Stomach (tissue), 9 donors: ENCODE measurements around the gene ZNF780B. TPM values are rescaled to one million over a fixed set of nuclear protein-coding genes. Genes with fewer than 3 reads are reported as not detected.

Source experiments
- DNase-seq, 2 donors: peaks; one replicate each; pipeline versions ENCODE4 v3.0.0 to v3.0.0-alpha.2; 2013 to 2019
- H3K27ac ChIP-seq, 5 donors: fragments of 200-600 bp in 4 of 5; sonication (generic) in 4 of 5; one replicate each; pipeline ENCODE4 v1.5.1; 2013 to 2019; ENCODE audit warnings: mild to moderate bottlenecking in 1 of 5, moderate library complexity in 1 of 5
- H3K27me3 ChIP-seq, 3 donors: fragments of 200-600 bp; sonication (generic); one replicate each; pipeline ENCODE4 v1.5.1; 2017 to 2019; ENCODE audit warnings: mixed run types in 1 of 3
- H3K36me3 ChIP-seq, 4 donors: fragments of 200-600 bp; sonication (generic); 1 replicate in 3 of 4; 2 replicates in 1 of 4; pipeline ENCODE4 v1.5.1; 2016 to 2019
- H3K4me1 ChIP-seq, 4 donors: fragments of 200-600 bp; sonication (generic); one replicate each; pipeline ENCODE4 v1.5.1; 2016 to 2019
- H3K4me3 ChIP-seq, 4 donors: fragments of 200-600 bp; sonication (generic) in 3 of 4; one replicate each; pipeline ENCODE4 v1.5.1; 2016 to 2019; ENCODE audit warnings: mild to moderate bottlenecking in 1 of 4
- H3K9me3 ChIP-seq, 4 donors: fragments of 200-600 bp; sonication (generic); one replicate each; pipeline ENCODE4 v1.5.1; 2016 to 2019
- EP300 ChIP-seq: sonication (generic); formaldehyde crosslinking; IDR thresholded peaks from one replicate; pipeline ENCODE4 v1.6.1; 2017; ENCODE audit warnings: antibody characterized with exemption
- POLR2A ChIP-seq, 4 donors: fragments of 450-650 bp; IDR thresholded peaks; one replicate each; pipeline ENCODE4 v1.6.1; 2016; ENCODE audit warnings: antibody characterized with exemption in 4 of 4, control low read depth in 2 of 4, mild to moderate bottlenecking in 1 of 4, moderate library complexity in 1 of 4
- POLR2AphosphoS5 ChIP-seq, 3 donors: sonication (generic); formaldehyde crosslinking; IDR thresholded peaks; one replicate each; pipeline ENCODE4 v1.6.1; 2016; ENCODE audit warnings: antibody characterized with exemption in 3 of 3
- WGBS, 5 donors: extraction: QIAGEN DNeasy Blood & Tissue Kit in 3 of 5; methylation state at CpG; one replicate each; pipeline versions ENCODE4 v1.1.5 to v1.1.7; 2013 to 2018; 5-methylcytosine and 5-hydroxymethylcytosine counted together
- intact Hi-C: fragments of 100-400 bp; cut with DNase I; formaldehyde crosslinking; loops from one replicate; pipeline ENCODE4 v1.15.1; 2023; ENCODE audit warnings: low total_unique reads
- polyA plus RNA-seq, 3 donors: library from polyadenylated mRNA; stranded (reverse); fragments of 200-250 nt; gene quantifications; one replicate each; pipeline ENCODE4 v1.2.3, GENCODE V29; 2013
- total RNA-seq, 5 donors: library from RNA; depleted of rRNA; stranded (reverse); fragments of >200 nt; gene quantifications; one replicate each; pipeline versions ENCODE4 v1.1.0 to v1.2.3, GENCODE V29; 2014 to 2016
- TF ChIP-seq, protein P1 (sequence below), 7 experiments: fragments of 450-650 bp in 4 of 7; fragments of 200-600 bp in 3 of 7; sonication (generic) in 3 of 7; IDR thresholded peaks; one replicate each; pipeline ENCODE4 v1.5.1; 2016 to 2019; ENCODE audit warnings: antibody characterized with exemption in 7 of 7, control low read depth in 2 of 7, mild to moderate bottlenecking in 1 of 7
- donor health status: healthy with polysubstance abuse.
- donor health status: Bipolar disorder and iron deficiency.
- donor health status: healthy.

ZNF780B gene
- total and polyA plus RNA-seq, 8 donors = 2.7 to 73.9 (median 6.8) TPM

DNA sequence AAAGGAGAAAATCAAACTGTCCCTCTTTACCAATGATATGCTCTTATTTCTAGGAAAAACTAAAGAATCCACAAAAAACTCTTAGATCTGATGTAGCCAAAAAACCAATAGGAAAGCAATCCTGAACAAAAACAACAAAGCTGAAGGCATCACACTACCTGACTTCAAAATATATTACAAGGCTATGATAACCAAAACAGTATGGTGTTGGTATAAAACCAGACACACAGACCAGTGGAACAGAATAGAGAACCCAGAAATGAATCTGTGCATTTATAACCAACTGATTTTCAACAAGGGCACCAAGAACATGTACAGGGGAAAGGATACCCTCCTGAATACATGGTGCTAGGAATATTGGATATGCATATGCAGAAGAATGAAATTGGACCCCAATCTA lies 68.9 kb downstream of the ZNF780B start:
- Histone ChIP-seq H3K36me3 (peaks cover 0 to 20% (median 15%) of the 10 kb centered on the region in 4 donors), H3K4me3 (no peak overlapping the region), H3K27ac (no peak overlapping the region), H3K4me1 (no peaks in the 10 kb centered on the region), H3K27me3 (no peaks in the 10 kb centered on the region), H3K9me3 (peaks cover 0 to 44% (median 19%) of the 10 kb centered on the region in 4 donors)
- intact Hi-C loops = no loop called here
- no peak for DNase-seq
- TF ChIP-seq, protein P1, sequence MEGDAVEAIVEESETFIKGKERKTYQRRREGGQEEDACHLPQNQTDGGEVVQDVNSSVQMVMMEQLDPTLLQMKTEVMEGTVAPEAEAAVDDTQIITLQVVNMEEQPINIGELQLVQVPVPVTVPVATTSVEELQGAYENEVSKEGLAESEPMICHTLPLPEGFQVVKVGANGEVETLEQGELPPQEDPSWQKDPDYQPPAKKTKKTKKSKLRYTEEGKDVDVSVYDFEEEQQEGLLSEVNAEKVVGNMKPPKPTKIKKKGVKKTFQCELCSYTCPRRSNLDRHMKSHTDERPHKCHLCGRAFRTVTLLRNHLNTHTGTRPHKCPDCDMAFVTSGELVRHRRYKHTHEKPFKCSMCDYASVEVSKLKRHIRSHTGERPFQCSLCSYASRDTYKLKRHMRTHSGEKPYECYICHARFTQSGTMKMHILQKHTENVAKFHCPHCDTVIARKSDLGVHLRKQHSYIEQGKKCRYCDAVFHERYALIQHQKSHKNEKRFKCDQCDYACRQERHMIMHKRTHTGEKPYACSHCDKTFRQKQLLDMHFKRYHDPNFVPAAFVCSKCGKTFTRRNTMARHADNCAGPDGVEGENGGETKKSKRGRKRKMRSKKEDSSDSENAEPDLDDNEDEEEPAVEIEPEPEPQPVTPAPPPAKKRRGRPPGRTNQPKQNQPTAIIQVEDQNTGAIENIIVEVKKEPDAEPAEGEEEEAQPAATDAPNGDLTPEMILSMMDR (IDR thresholded peaks at IDR 0.05) = no peak
- TF ChIP-seq POLR2A (IDR thresholded peaks at IDR 0.05) (no peak), EP300 (no peak)

DNA sequence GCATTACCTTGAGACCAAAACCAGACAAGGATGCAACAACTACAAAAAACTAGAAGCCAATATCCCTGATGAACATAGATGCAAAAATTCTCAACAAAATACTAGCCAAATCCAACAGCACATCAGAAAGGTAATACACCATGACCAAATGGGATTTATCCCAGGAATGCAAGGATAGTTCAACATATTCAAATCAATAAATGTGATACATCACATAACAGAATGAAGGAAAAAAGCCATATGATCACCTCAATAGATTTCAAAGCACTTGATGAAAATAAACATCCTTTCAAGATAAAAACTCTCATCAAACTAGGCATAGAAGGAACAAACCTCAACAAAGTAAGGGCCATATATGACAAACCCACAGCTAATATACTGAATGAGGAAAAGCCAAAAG lies 69.4 kb downstream of the ZNF780B start:
- no peak overlapping the region for H3K27ac ChIP-seq
- no peaks in the 10 kb centered on the region for H3K27me3 ChIP-seq
- H3K4me3 ChIP-seq = no peak overlapping the region
- no peaks in the 10 kb centered on the region for H3K4me1 ChIP-seq
- intact Hi-C loops = no loop called here
- H3K36me3 ChIP-seq = peaks cover 0 to 26% (median 20%) of the 10 kb centered on the region in 4 donors
- no peak for TF ChIP-seq POLR2AphosphoS5 (IDR thresholded peaks at IDR 0.05)
- no peak for TF ChIP-seq POLR2A (IDR thresholded peaks at IDR 0.05)
- TF ChIP-seq, protein P1 (IDR thresholded peaks at IDR 0.05) = no peak
- TF ChIP-seq EP300 = no peak
- peaks cover 0 to 44% (median 19%) of the 10 kb centered on the region in 4 donors for H3K9me3 ChIP-seq
- no peak for DNase-seq

DNA sequence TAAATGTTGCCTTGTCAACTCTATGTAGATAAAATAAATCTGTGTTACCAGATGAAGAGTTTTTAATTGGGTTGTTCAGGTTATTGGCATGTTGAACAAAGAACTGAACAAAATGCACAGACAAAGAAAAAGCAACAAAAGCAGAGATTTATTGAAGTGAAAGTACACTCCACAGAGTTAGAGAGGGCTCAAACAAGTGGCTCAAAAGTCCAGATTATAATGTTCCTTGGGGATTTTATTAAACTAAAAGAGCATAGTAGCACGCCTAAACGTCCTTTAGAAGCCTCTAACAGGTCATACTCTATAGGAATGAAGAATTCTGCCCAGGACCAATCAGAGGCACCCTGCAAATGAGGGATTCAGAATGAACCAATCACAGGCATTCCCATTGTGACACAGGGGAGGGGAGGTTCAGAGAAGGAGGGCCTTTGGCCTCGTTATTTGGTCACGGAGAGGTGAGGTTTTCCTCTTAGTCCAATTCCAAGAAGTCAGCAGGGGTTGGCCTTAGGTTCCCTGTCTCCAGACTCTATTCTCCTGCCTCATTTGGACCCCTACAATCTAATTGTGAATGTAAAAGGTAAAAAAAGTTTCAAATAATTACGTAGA lies 72.2 kb downstream of the ZNF780B start:
- peaks cover 0 to 44% (median 19%) of the 10 kb centered on the region in 4 donors for H3K9me3 ChIP-seq
- H3K36me3 ChIP-seq = peaks cover 24 to 54% (median 49%) of the 10 kb centered on the region in 4 donors
- H3K4me1 ChIP-seq = no peaks in the 10 kb centered on the region
- 83 to 95% (median 87%) methylated on average over 5 of the region's 5 CpGs for WGBS, 5 donors
- H3K27ac ChIP-seq = no peak overlapping the region
- H3K4me3 ChIP-seq = no peak overlapping the region
- intact Hi-C loops = no loop called here
- no peaks in the 10 kb centered on the region for H3K27me3 ChIP-seq
- TF ChIP-seq EP300 (no peak), POLR2AphosphoS5 (IDR thresholded peaks at IDR 0.05) (no peak), POLR2A (IDR thresholded peaks at IDR 0.05) (no peak)
- TF ChIP-seq, protein P1 (IDR thresholded peaks at IDR 0.05) = no peak
- no peak for DNase-seq

DNA sequence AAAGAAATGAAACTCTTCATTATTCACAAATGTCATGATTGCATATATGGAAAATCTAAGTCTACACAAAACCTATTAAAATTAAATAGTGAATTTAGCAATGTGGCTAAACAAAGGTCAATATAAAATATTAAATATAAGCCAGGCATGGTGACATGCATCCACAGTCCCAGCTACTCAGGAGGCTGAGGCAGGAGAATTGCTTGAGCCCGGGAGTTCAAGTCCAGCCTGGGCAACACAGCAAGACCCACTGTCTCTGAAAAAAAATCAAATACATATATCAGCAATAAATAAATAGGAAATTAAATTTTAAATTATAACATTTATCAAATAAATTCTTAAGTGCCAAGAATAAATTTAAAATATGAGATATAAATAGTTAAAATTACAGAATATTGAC lies 73.1 kb downstream of the ZNF780B start:
- no peak overlapping the region for H3K4me3 ChIP-seq

More for the DNA sequence above, 73.1 kb downstream of the ZNF780B start:
- no peak for TF ChIP-seq POLR2AphosphoS5 (IDR thresholded peaks at IDR 0.05)
- peaks cover 0 to 41% (median 19%) of the 10 kb centered on the region in 4 donors for H3K9me3 ChIP-seq
- no peak for DNase-seq
- H3K27me3 ChIP-seq = no peaks in the 10 kb centered on the region
- H3K27ac ChIP-seq = no peak overlapping the region
- H3K4me1 ChIP-seq = no peaks in the 10 kb centered on the region
- H3K36me3 ChIP-seq = peaks cover 24 to 63% (median 58%) of the 10 kb centered on the region in 4 donors
- WGBS, 5 donors = 97 to 100% (median 100%) methylated on average over 1 of the region's 1 CpG
- intact Hi-C loops = no loop called here

Other genes starting within 250 kb of the ZNF780B start
- 10 to 100 TPM in 3 of 5 donors, 1 to 10 TPM in 2; 3.9 to 28.4 (median 10.7) TPM for gene DYRK1B, start 222.1 kb downstream of the ZNF780B start, total RNA-seq
- 10 to 100 TPM in 1 of 3 donors, 1 to 10 TPM in 2; 5.7 to 13.2 (median 9.1) TPM for gene DYRK1B, start 222.1 kb downstream of the ZNF780B start, polyA plus RNA-seq
- 100 to 1,000 TPM in 4 of 5 donors, 10 to 100 TPM in 1; 59.8 to 311 (median 129) TPM for gene FBL, start 209.9 kb downstream of the ZNF780B start, total RNA-seq
- gene FBL, start 209.9 kb downstream of the ZNF780B start, polyA plus RNA-seq = 100 to 1,000 TPM; 229 to 331 (median 318) TPM
- 1,000 to 10,000 TPM in 1 of 5 donors, 100 to 1,000 TPM in 3, 10 to 100 TPM in 1; 90.2 to 7,510 (median 472) TPM for gene FCGBP, start 121.6 kb downstream of the ZNF780B start, total RNA-seq
- 10 to 100 TPM in 1 of 3 donors, 1 to 10 TPM in 2; 6.5 to 11.9 (median 8.4) TPM for gene FCGBP, start 121.6 kb downstream of the ZNF780B start, polyA plus RNA-seq
- gene PSMC4, start 85.1 kb downstream of the ZNF780B start, total RNA-seq = 10 to 100 TPM in 4 of 5 donors, 1 to 10 TPM in 1; 3.8 to 79.7 (median 69.4) TPM
- gene PSMC4, start 85.1 kb downstream of the ZNF780B start, polyA plus RNA-seq = 10 to 100 TPM; 58.0 to 75.6 (median 62.3) TPM
- 1 to 10 TPM in 4 of 5 donors, under 1 TPM in 1; 0.29 to 9.3 (median 3.3) TPM for gene ZNF546, start 59.2 kb downstream of the ZNF780B start, total RNA-seq
- gene ZNF546, start 59.2 kb downstream of the ZNF780B start, polyA plus RNA-seq = 1 to 10 TPM in 1 of 3 donors, under 1 TPM in 2; 0.68 to 1.6 (median 0.76) TPM
- gene ZNF780A, start 34.7 kb upstream of the ZNF780B start, total RNA-seq = 10 to 100 TPM in 4 of 5 donors, 1 to 10 TPM in 1; 8.1 to 19.5 (median 12.6) TPM
- 10 to 100 TPM; 21.7 to 40.5 (median 22.5) TPM for gene ZNF780A, start 34.7 kb upstream of the ZNF780B start, polyA plus RNA-seq
- 10 to 100 TPM in 4 of 5 donors, 1 to 10 TPM in 1; 8.8 to 34.5 (median 15.2) TPM for gene MAP3K10, start 135.2 kb upstream of the ZNF780B start, total RNA-seq
- gene MAP3K10, start 135.2 kb upstream of the ZNF780B start, polyA plus RNA-seq = 10 to 100 TPM in 1 of 3 donors, 1 to 10 TPM in 2; 5.2 to 18.3 (median 6.1) TPM
- gene TTC9B, start 162.2 kb upstream of the ZNF780B start, total RNA-seq = under 1 TPM in 1 of 5 donors, not detected in 4; 0.37 TPM
- under 1 TPM in 1 of 3 donors, not detected in 2; 0.35 TPM for gene TTC9B, start 162.2 kb upstream of the ZNF780B start, polyA plus RNA-seq
- not detected for gene CCNP, start 170.5 kb upstream of the ZNF780B start, total RNA-seq
- under 1 TPM in 2 of 3 donors, not detected in 1; 0.19 to 0.48 TPM for gene CCNP, start 170.5 kb upstream of the ZNF780B start, polyA plus RNA-seq
- 100 to 1,000 TPM in 3 of 5 donors, 10 to 100 TPM in 2; 71.8 to 227 (median 104) TPM for gene AKT2, start 229.1 kb upstream of the ZNF780B start, total RNA-seq
- gene AKT2, start 229.1 kb upstream of the ZNF780B start, polyA plus RNA-seq = 10 to 100 TPM; 26.0 to 42.5 (median 37.6) TPM